Activated T-cell treated with anti-CD3 and anti-CD28 coated beads, Interleukin-2, amount 50 U/mL, for 24 hours (primary cell): ENCODE measurements around the gene FAM149B1.
"Not testable (repeated sequence)": the region's sequence is repeated elsewhere in the genome, so short reads cannot be mapped to it uniquely, and the experiment has no call there.

Experiments used
- DNase-seq: peaks from one replicate; pipeline ENCODE4 v3.0.0-alpha.2; 2020
- H3K27ac Mint-ChIP-seq: 2 replicates; pipeline ENCODE4 v1.8.0; 2020; ENCODE audit warnings: mild to moderate bottlenecking, mixed read lengths
- H3K27me3 Mint-ChIP-seq: 2 replicates; pipeline ENCODE4 v1.8.0; 2020; ENCODE audit warnings: mixed read lengths
- H3K36me3 Mint-ChIP-seq: 2 replicates; pipeline ENCODE4 v1.8.0; 2020; ENCODE audit warnings: low read depth, mixed read lengths
- H3K4me1 Mint-ChIP-seq: 2 replicates; pipeline ENCODE4 v1.8.0; 2020; ENCODE audit warnings: low read depth, mixed read lengths
- H3K4me3 Mint-ChIP-seq: 2 replicates; pipeline ENCODE4 v1.8.0; 2020; ENCODE audit warnings: mild to moderate bottlenecking, moderate library complexity, mixed read lengths
- H3K9me3 Mint-ChIP-seq: 2 replicates; pipeline ENCODE4 v1.8.0; 2020; ENCODE audit warnings: mixed read lengths

The FAM149B1 gene

GRCh38 chr10:73233883-73234282 is 66.0 kb downstream of the FAM149B1 start:
- peak overlapping the region; percentile 19 for H3K27ac Mint-ChIP-seq
- H3K36me3 Mint-ChIP-seq = peaks cover 92% of the 10 kb centered on the region
- no peaks in the 10 kb centered on the region for H3K27me3 Mint-ChIP-seq
- H3K4me1 Mint-ChIP-seq = no peaks in the 10 kb centered on the region
- H3K9me3 Mint-ChIP-seq = no peaks in the 10 kb centered on the region
- H3K4me3 Mint-ChIP-seq = no peak overlapping the region
- no peak for DNase-seq

- peak overlapping the region; percentile 12 for H3K27ac Mint-ChIP-seq
- H3K27me3 Mint-ChIP-seq = no peaks in the 10 kb centered on the region
- no peaks in the 10 kb centered on the region for H3K9me3 Mint-ChIP-seq
- H3K36me3 Mint-ChIP-seq = peaks cover 92% of the 10 kb centered on the region
- H3K4me3 Mint-ChIP-seq = no peak overlapping the region
- no peak for DNase-seq
- H3K4me1 Mint-ChIP-seq = no peaks in the 10 kb centered on the region
Measured at GRCh38 chr10:73234695-73235094, 66.8 kb downstream of the FAM149B1 start.

- Mint-ChIP-seq H3K27me3 (no peaks in the 10 kb centered on the region), H3K9me3 (no peaks in the 10 kb centered on the region), H3K4me1 (peaks cover 18% of the 10 kb centered on the region), H3K36me3 (peaks cover 96% of the 10 kb centered on the region), H3K4me3 (no peak overlapping the region), H3K27ac (no peak overlapping the region)
- no peak for DNase-seq
Measured at GRCh38 chr10:73238990-73239566, 71.2 kb downstream of the FAM149B1 start.

GRCh38 chr10:73239908-73240307 is 72.0 kb downstream of the FAM149B1 start:
- Mint-ChIP-seq H3K4me3 (no peak overlapping the region), H3K9me3 (no peaks in the 10 kb centered on the region), H3K36me3 (peaks cover 96% of the 10 kb centered on the region), H3K27me3 (no peaks in the 10 kb centered on the region), H3K27ac (no peak overlapping the region), H3K4me1 (peaks cover 26% of the 10 kb centered on the region)
- no peak for DNase-seq

GRCh38 chr10:73244866-73245477 is 77.1 kb downstream of the FAM149B1 start:
- DNase-seq = no peak
- H3K4me1 Mint-ChIP-seq = peaks cover 58% of the 10 kb centered on the region
- peak overlapping the region; percentile 99 for H3K27ac Mint-ChIP-seq
- H3K9me3 Mint-ChIP-seq = no peaks in the 10 kb centered on the region
- H3K36me3 Mint-ChIP-seq = peaks cover 97% of the 10 kb centered on the region
- H3K4me3 Mint-ChIP-seq = peak overlapping the region; percentile 100
- no peaks in the 10 kb centered on the region for H3K27me3 Mint-ChIP-seq

- Mint-ChIP-seq H3K27me3 (no peaks in the 10 kb centered on the region), H3K9me3 (no peaks in the 10 kb centered on the region), H3K27ac (peak overlapping the region; percentile 99), H3K4me3 (peak overlapping the region; percentile 100), H3K36me3 (peaks cover 97% of the 10 kb centered on the region), H3K4me1 (peaks cover 68% of the 10 kb centered on the region)
- no peak for DNase-seq
Measured at GRCh38 chr10:73246322-73246645, 78.4 kb downstream of the FAM149B1 start.

GRCh38 chr10:73246646-73247508 is 79.0 kb downstream of the FAM149B1 start, which contains the start of gene DNAJC9:
Gene DNAJC9, minus strand, starts transcription at chr10:73247255. Its CDS starts 66 bp downstream, at chr10:73247189.
- Mint-ChIP-seq H3K36me3 (peaks cover 97% of the 10 kb centered on the region), H3K4me3 (peak within 1 kb of the TSS; percentile 100), H3K4me1 (peaks cover 72% of the 10 kb centered on the region), H3K27ac (peak within 1 kb of the TSS; percentile 99), H3K27me3 (no peaks in the 10 kb centered on the region), H3K9me3 (no peaks in the 10 kb centered on the region)
- DNase-seq = peak; percentile 100

GRCh38 chr10:73247509-73248258 is 79.8 kb downstream of the FAM149B1 start:
- H3K4me3 Mint-ChIP-seq = peak overlapping the region; percentile 100
- DNase-seq = no peak
- no peaks in the 10 kb centered on the region for H3K9me3 Mint-ChIP-seq
- H3K27ac Mint-ChIP-seq = peak overlapping the region; percentile 99
- peaks cover 99% of the 10 kb centered on the region for H3K36me3 Mint-ChIP-seq
- H3K27me3 Mint-ChIP-seq = no peaks in the 10 kb centered on the region
- H3K4me1 Mint-ChIP-seq = peaks cover 68% of the 10 kb centered on the region

- H3K4me1 Mint-ChIP-seq = peaks cover 65% of the 10 kb centered on the region
Measured at GRCh38 chr10:73248259-73248724, 80.4 kb downstream of the FAM149B1 start.

GRCh38 chr10:73251683-73252444 is 83.9 kb downstream of the FAM149B1 start:
- Mint-ChIP-seq H3K27ac (peak overlapping the region; percentile 99), H3K36me3 (peaks cover 74% of the 10 kb centered on the region), H3K9me3 (no peaks in the 10 kb centered on the region), H3K4me1 (peaks cover 49% of the 10 kb centered on the region), H3K4me3 (peak overlapping the region; percentile 99), H3K27me3 (no peaks in the 10 kb centered on the region)
- DNase-seq = peak; percentile 42

More at GRCh38 chr10:73248259-73248724, 80.4 kb downstream of the FAM149B1 start:
- DNase-seq = no peak
- H3K36me3 Mint-ChIP-seq = peaks cover 99% of the 10 kb centered on the region
- no peaks in the 10 kb centered on the region for H3K27me3 Mint-ChIP-seq
- peak overlapping the region; percentile 100 for H3K4me3 Mint-ChIP-seq
- H3K9me3 Mint-ChIP-seq = no peaks in the 10 kb centered on the region
- peak overlapping the region; percentile 99 for H3K27ac Mint-ChIP-seq

GRCh38 chr10:73252445-73253224 is 84.7 kb downstream of the FAM149B1 start, which contains the start of gene MRPS16:
Gene MRPS16, minus strand, starts transcription at chr10:73252644. Its CDS starts 162 bp downstream, at chr10:73252482.
- Mint-ChIP-seq H3K4me3 (peak within 1 kb of the TSS; percentile 99), H3K27ac (peak within 1 kb of the TSS; percentile 99), H3K9me3 (no peaks in the 10 kb centered on the region), H3K4me1 (peaks cover 45% of the 10 kb centered on the region), H3K27me3 (no peaks in the 10 kb centered on the region), H3K36me3 (peaks cover 66% of the 10 kb centered on the region)
- peak; percentile 93 for DNase-seq

- peak overlapping the region; percentile 99 for H3K27ac Mint-ChIP-seq
- H3K9me3 Mint-ChIP-seq = no peaks in the 10 kb centered on the region
- no peaks in the 10 kb centered on the region for H3K27me3 Mint-ChIP-seq
- peaks cover 61% of the 10 kb centered on the region for H3K36me3 Mint-ChIP-seq
- peaks cover 40% of the 10 kb centered on the region for H3K4me1 Mint-ChIP-seq
- no peak for DNase-seq
- peak overlapping the region; percentile 99 for H3K4me3 Mint-ChIP-seq
Measured at GRCh38 chr10:73253225-73253555, 85.3 kb downstream of the FAM149B1 start.

GRCh38 chr10:73258612-73259011 is 90.7 kb downstream of the FAM149B1 start:
- H3K27ac Mint-ChIP-seq, H3K27me3 Mint-ChIP-seq, H3K4me1 Mint-ChIP-seq, H3K36me3 Mint-ChIP-seq, H3K4me3 Mint-ChIP-seq, H3K9me3 Mint-ChIP-seq, DNase-seq: not testable (repeated sequence)
